Bladder microvascular endothelial cell (primary cell): ENCODE results near the gene OLFM3. TPM values are rescaled to one million over a fixed set of nuclear protein-coding genes. Genes with fewer than 3 reads are reported as not detected.

Source experiments
- total RNA-seq: library from RNA; depleted of rRNA; stranded (reverse); fragments of >200 nt; gene quantifications from 2 replicates; pipeline ENCODE4 v1.2.3, GENCODE V29; 2014

OLFM3 gene
- total RNA-seq, result not detected in 2 replicates

GRCh38 chr1:101996825-101997465 lies at the start of gene OLFM3:
Gene OLFM3 (minus strand): TSS chr1:101996926.

